Neural progenitor cell (in vitro differentiated cells): ENCODE results near the gene PC. TPM values are rescaled to one million over a fixed set of nuclear protein-coding genes. Genes with fewer than 3 reads are reported as not detected.

Experiments
- DNase-seq: peaks from one replicate; pipeline ENCODE4 v3.0.0-alpha.2; 2016; ENCODE audit warnings: low spot score
- H2AFZ ChIP-seq: fragments of 200-600 bp; sonication (generic); replicated peaks from 2 replicates; pipeline ENCODE4 v1.6.1; 2016; ENCODE audit warnings: antibody characterized with exemption
- H3F3A ChIP-seq: fragments of 200-600 bp; sonication (generic); 2 replicates; pipeline ENCODE4 v1.6.1; 2016; ENCODE audit warnings: antibody characterized with exemption, low read depth
- H3K27ac ChIP-seq: fragments of 200-600 bp; sonication (generic); 2 replicates; pipeline ENCODE4 v1.5.1; 2016; ENCODE audit warnings: mild to moderate bottlenecking
- H3K27me3 ChIP-seq: fragments of 200-600 bp; sonication (generic); 2 replicates; pipeline ENCODE4 v1.6.1; 2016; ENCODE audit warnings: mild to moderate bottlenecking, moderate library complexity
- H3K36me3 ChIP-seq: fragments of 200-600 bp; sonication (generic); 2 replicates; pipeline ENCODE4 v1.5.1; 2016
- H3K4me1 ChIP-seq: fragments of 200-600 bp; sonication (generic); 2 replicates; pipeline ENCODE4 v1.6.1; 2016; ENCODE audit warnings: mixed run types
- H3K4me2 ChIP-seq: fragments of 200-600 bp; sonication (generic); 2 replicates; pipeline ENCODE4 v1.6.1; 2016
- H3K4me3 ChIP-seq: fragments of 200-600 bp; sonication (generic); 2 replicates; pipeline ENCODE4 v1.5.1; 2016
- H3K79me2 ChIP-seq: fragments of 200-600 bp; sonication (generic); 2 replicates; pipeline ENCODE4 v1.6.1; 2016; ENCODE audit warnings: low read depth
- H3K9ac ChIP-seq: fragments of 200-600 bp; sonication (generic); 2 replicates; pipeline ENCODE4 v1.6.1; 2016
- H3K9me3 ChIP-seq: fragments of 200-600 bp; sonication (generic); 2 replicates; pipeline ENCODE4 v1.5.1; 2016; ENCODE audit warnings: low read depth
- H4K20me1 ChIP-seq: fragments of 200-600 bp; sonication (generic); 2 replicates; pipeline ENCODE4 v1.6.1; 2016; ENCODE audit warnings: low read depth
- H3K27ac Mint-ChIP-seq: 3 replicates; pipeline ENCODE4 v1.8.0; 2021; ENCODE audit warnings: mixed read lengths
- H3K27me3 Mint-ChIP-seq: 2 replicates; pipeline ENCODE4 v1.8.0; 2022; ENCODE audit warnings: low read depth, mild to moderate bottlenecking, inconsistent platforms, moderate library complexity, mixed read lengths; ENCODE audit not compliant: insufficient read depth
- H3K36me3 Mint-ChIP-seq: 3 replicates; pipeline ENCODE4 v1.8.0; 2021; ENCODE audit warnings: mixed read lengths
- H3K4me1 Mint-ChIP-seq: 3 replicates; pipeline ENCODE4 v1.8.0; 2021; ENCODE audit warnings: mixed read lengths
- H3K4me3 Mint-ChIP-seq: 3 replicates; pipeline ENCODE4 v1.8.0; 2021; ENCODE audit warnings: mild to moderate bottlenecking, moderate library complexity, mixed read lengths
- H3K9me3 Mint-ChIP-seq: 3 replicates; pipeline ENCODE4 v1.8.0; 2020; ENCODE audit warnings: mixed read lengths
- CTCF ChIP-seq: fragments of 200-600 bp; sonication (generic); IDR thresholded peaks from 2 replicates; pipeline ENCODE4 v1.5.1; 2017; ENCODE audit warnings: antibody characterized with exemption, mild to moderate bottlenecking
- EZH2 ChIP-seq: fragments of 200-600 bp; sonication (generic); IDR thresholded peaks from 2 replicates; pipeline ENCODE4 v1.6.1; 2017; ENCODE audit warnings: antibody characterized with exemption, mild to moderate bottlenecking, moderate library complexity
- EZH2phosphoT487 ChIP-seq: fragments of 200-600 bp; sonication (generic); IDR thresholded peaks from 2 replicates; pipeline ENCODE4 v1.6.1; 2017; ENCODE audit warnings: antibody characterized with exemption
- total RNA-seq: library from RNA; depleted of rRNA; stranded (reverse); fragments of >200 nt; gene quantifications from 2 replicates; pipeline ENCODE4 v1.2.3, GENCODE V29; 2015; ENCODE audit warnings: low replicate concordance

PC gene
- total RNA-seq, 1 donor from 2014 or later, result 11.4 TPM

- no peak overlapping the region for H3K4me3 Mint-ChIP-seq
- Histone ChIP-seq H3K4me1 (peaks cover 15% of the 10 kb centered on the region), H3K4me3 (no peak overlapping the region), H3K36me3 (no peaks in the 10 kb centered on the region), H3K27ac (no peak overlapping the region), H3K4me2 (no peak overlapping the region), H2AFZ (no peak overlapping the region), H3K9ac (no peak overlapping the region), H4K20me1 (no peaks in the 10 kb centered on the region), H3K79me2 (no peaks in the 10 kb centered on the region), H3K9me3 (no peaks in the 10 kb centered on the region), H3K27me3 (no peaks in the 10 kb centered on the region), H3F3A (peaks cover 13% of the 10 kb centered on the region)
- peaks cover 2% of the 10 kb centered on the region for H3K36me3 Mint-ChIP-seq
- H3K9me3 Mint-ChIP-seq, result peaks cover 2% of the 10 kb centered on the region
- peaks cover 6% of the 10 kb centered on the region for H3K27me3 Mint-ChIP-seq
- TF ChIP-seq EZH2 (no peak), CTCF (no peak), EZH2phosphoT487 (no peak)
- peak overlapping the region; percentile 54 for H3K27ac Mint-ChIP-seq
- no peak for DNase-seq
- peaks cover 25% of the 10 kb centered on the region for H3K4me1 Mint-ChIP-seq
These were observed 35.6 kb downstream of the PC start for GRCh38 chr11:66922551-66922950.

- no peak overlapping the region for H3K4me3 ChIP-seq
- H3K4me3 Mint-ChIP-seq, result no peak overlapping the region
- H3K27me3 Mint-ChIP-seq, result peaks cover 6% of the 10 kb centered on the region
- H3F3A ChIP-seq, result peaks cover 14% of the 10 kb centered on the region
- peaks cover 18% of the 10 kb centered on the region for H3K4me1 ChIP-seq
- TF ChIP-seq CTCF, result no peak
- no peak for TF ChIP-seq EZH2phosphoT487
- no peak for TF ChIP-seq EZH2
- DNase-seq, result no peak
- H3K27ac Mint-ChIP-seq, result peak overlapping the region; percentile 74
- H3K27ac ChIP-seq, result peak overlapping the region; percentile 31
- H3K9me3 Mint-ChIP-seq, result peaks cover 2% of the 10 kb centered on the region
- peak overlapping the region; percentile 6 for H3K4me2 ChIP-seq
- no peaks in the 10 kb centered on the region for H3K79me2 ChIP-seq
- peaks cover 28% of the 10 kb centered on the region for H3K4me1 Mint-ChIP-seq
- H3K9me3 ChIP-seq, result no peaks in the 10 kb centered on the region
- H3K36me3 ChIP-seq, result no peaks in the 10 kb centered on the region
- H2AFZ ChIP-seq, result no peak overlapping the region
- H3K9ac ChIP-seq, result no peak overlapping the region
- H4K20me1 ChIP-seq, result no peaks in the 10 kb centered on the region
- H3K27me3 ChIP-seq, result no peaks in the 10 kb centered on the region
- H3K36me3 Mint-ChIP-seq, result peaks cover 2% of the 10 kb centered on the region
These were observed 37.0 kb downstream of the PC start for GRCh38 chr11:66920978-66921784.

GRCh38 chr11:66919923-66920322 lies 38.3 kb downstream of the PC start:
- Mint-ChIP-seq H3K27ac (no peak overlapping the region), H3K27me3 (peaks cover 6% of the 10 kb centered on the region), H3K4me3 (no peak overlapping the region), H3K9me3 (peaks cover 2% of the 10 kb centered on the region), H3K36me3 (peaks cover 2% of the 10 kb centered on the region), H3K4me1 (peaks cover 36% of the 10 kb centered on the region)
- Histone ChIP-seq H3K36me3 (no peaks in the 10 kb centered on the region), H3K4me2 (no peak overlapping the region), H3F3A (peaks cover 22% of the 10 kb centered on the region), H2AFZ (no peak overlapping the region), H3K27ac (no peak overlapping the region), H3K9ac (no peak overlapping the region), H3K27me3 (no peaks in the 10 kb centered on the region), H3K79me2 (no peaks in the 10 kb centered on the region), H4K20me1 (no peaks in the 10 kb centered on the region), H3K4me1 (peaks cover 30% of the 10 kb centered on the region), H3K9me3 (no peaks in the 10 kb centered on the region), H3K4me3 (no peak overlapping the region)
- TF ChIP-seq EZH2phosphoT487 (no peak), EZH2 (no peak), CTCF (no peak)
- DNase-seq, result no peak
